ENCODE data around the gene EHMT1.

EHMT1 gene

DNA sequence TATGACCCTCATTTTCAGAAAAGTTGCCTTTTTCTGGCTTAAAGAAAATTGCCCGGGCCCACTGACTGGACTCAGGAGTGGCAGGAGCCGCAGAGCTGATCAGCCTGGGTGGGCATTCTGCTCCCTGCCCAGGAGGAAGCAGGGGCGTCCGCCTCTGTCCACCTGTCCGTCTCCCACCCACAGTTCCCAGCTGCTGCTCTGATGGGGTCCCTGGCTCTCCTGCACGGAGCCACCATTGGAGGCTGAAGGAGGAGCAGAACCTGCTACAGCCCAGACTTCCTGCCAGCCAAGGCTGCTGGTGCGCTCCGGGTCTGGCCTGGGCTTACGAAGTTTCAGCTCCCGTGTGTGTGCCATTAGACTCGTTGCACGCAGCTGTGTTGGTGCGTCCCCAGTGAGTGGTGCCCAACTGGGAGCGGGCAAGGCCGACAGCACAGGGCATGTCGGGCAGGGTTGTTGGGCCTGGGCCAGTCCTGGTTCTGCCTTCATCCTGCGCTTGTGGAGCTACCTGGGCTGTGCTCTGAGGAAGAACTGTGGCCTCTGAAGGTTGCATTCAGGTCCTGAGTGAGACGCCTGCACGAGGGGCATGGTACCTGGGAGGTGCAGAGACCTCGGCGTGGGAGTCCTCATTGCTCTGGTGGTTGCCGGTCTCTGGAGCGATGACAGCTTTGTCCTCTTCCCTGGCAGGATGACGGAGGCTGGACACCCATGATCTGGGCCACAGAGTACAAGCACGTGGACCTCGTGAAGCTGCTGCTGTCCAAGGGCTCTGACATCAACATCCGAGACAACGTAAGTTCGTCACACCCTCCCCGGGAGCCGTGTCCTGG lies 181.6 kb downstream of the EHMT1 start:
- H3K79me2 ChIP-seq (ENCODE audit: insufficient read depth, low read length) = no peaks in the 10 kb centered on the region
- H3K9ac ChIP-seq (ENCODE audit: low read length) = no peak overlapping the region
- TF ChIP-seq, protein P1, sequence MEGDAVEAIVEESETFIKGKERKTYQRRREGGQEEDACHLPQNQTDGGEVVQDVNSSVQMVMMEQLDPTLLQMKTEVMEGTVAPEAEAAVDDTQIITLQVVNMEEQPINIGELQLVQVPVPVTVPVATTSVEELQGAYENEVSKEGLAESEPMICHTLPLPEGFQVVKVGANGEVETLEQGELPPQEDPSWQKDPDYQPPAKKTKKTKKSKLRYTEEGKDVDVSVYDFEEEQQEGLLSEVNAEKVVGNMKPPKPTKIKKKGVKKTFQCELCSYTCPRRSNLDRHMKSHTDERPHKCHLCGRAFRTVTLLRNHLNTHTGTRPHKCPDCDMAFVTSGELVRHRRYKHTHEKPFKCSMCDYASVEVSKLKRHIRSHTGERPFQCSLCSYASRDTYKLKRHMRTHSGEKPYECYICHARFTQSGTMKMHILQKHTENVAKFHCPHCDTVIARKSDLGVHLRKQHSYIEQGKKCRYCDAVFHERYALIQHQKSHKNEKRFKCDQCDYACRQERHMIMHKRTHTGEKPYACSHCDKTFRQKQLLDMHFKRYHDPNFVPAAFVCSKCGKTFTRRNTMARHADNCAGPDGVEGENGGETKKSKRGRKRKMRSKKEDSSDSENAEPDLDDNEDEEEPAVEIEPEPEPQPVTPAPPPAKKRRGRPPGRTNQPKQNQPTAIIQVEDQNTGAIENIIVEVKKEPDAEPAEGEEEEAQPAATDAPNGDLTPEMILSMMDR (IDR thresholded peaks at IDR 0.05; ENCODE audit: insufficient read depth, low read length, poor library complexity, severe bottlenecking) = no peak
- TF ChIP-seq EZH2phosphoT487 (conservative IDR thresholded peaks at IDR 0.05; ENCODE audit: low read length) = no peak
- H3K9me2 ChIP-seq (replicated peaks; ENCODE audit: insufficient read depth, low read length) = no peaks in the 10 kb centered on the region
- no peaks in the 10 kb centered on the region for H3K9me3 ChIP-seq (ENCODE audit: insufficient read depth, low read length)
- no peak overlapping the region for H3K4me2 ChIP-seq (ENCODE audit: low read depth, low read length, poor library complexity, severe bottlenecking)
- H3K27me3 ChIP-seq (ENCODE audit: low read length) = no peaks in the 10 kb centered on the region
- H3K36me3 ChIP-seq (ENCODE audit: low read length) = 0 out of 2 replicates have a peak, but pooled peaks cover 7% of the 10 kb centered on the region
- H3K4me3 ChIP-seq (ENCODE audit: insufficient read depth, low read length, poor library complexity, severe bottlenecking) = no peak overlapping the region
- no peak overlapping the region for H2AFZ ChIP-seq (ENCODE audit: low read depth, low read length, severe bottlenecking)
- H3K27ac ChIP-seq (ENCODE audit: low read depth, low read length) = no peak overlapping the region
- H4K20me1 ChIP-seq (ENCODE audit: low read depth, low read length) = no peaks in the 10 kb centered on the region
- H3F3A ChIP-seq (ENCODE audit: insufficient read depth) = no peaks in the 10 kb centered on the region

DNA sequence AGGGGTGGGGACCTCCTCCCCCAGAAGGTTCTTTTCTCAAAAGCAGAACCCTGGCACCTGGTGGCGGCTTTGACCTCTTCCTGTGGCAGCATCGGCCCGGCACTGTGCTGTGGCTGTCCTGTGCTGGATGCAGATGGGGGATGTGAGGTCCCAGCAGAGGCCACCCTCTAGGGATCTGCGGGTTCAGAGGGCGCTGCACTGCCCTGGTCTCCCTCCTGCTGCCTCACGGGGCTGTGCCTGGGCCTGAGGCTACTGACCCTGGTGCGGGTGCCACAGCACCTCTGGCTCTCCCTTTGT lies 182.2 kb downstream of the EHMT1 start:
- no peak for TF ChIP-seq EZH2phosphoT487 (conservative IDR thresholded peaks at IDR 0.05; ENCODE audit: low read length)
- TF ChIP-seq, protein P1 (IDR thresholded peaks at IDR 0.05; ENCODE audit: insufficient read depth, low read length, poor library complexity, severe bottlenecking) = no peak
- Histone ChIP-seq H3K27ac (ENCODE audit: low read depth, low read length) (no peak overlapping the region), H3K4me2 (ENCODE audit: low read depth, low read length, poor library complexity, severe bottlenecking) (no peak overlapping the region), H3K36me3 (ENCODE audit: low read length) (0 out of 2 replicates have a peak, but pooled peaks cover 4% of the 10 kb centered on the region), H3K79me2 (ENCODE audit: insufficient read depth, low read length) (no peaks in the 10 kb centered on the region), H3K9me3 (ENCODE audit: insufficient read depth, low read length) (no peaks in the 10 kb centered on the region), H4K20me1 (ENCODE audit: low read depth, low read length) (no peaks in the 10 kb centered on the region), H3K27me3 (ENCODE audit: low read length) (no peaks in the 10 kb centered on the region), H3F3A (ENCODE audit: insufficient read depth) (no peaks in the 10 kb centered on the region), H3K4me3 (ENCODE audit: insufficient read depth, low read length, poor library complexity, severe bottlenecking) (no peak overlapping the region), H3K9ac (ENCODE audit: low read length) (no peak overlapping the region), H2AFZ (ENCODE audit: low read depth, low read length, severe bottlenecking) (no peak overlapping the region), H3K9me2 (replicated peaks; ENCODE audit: insufficient read depth, low read length) (no peaks in the 10 kb centered on the region)

DNA sequence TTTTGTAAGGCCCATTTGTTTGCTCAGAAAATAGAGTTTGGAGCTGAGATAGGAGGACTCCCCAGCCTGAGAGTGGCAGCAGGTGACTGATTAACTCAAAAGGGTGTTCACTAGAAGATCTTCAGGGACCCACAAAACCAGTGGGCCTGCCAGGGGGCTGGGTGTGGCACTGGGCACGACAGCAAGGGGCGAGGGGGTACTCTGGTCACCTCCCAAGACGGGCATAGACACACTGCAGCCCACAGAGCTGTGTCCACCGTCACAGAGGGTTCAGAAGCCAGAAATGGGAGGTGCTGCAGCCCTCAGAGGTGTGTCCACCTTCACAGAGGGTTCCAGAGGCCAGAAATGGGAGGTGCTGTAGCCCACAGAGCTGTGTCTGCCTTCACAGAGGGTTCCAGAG lies 183.2 kb downstream of the EHMT1 start:
- Histone ChIP-seq H3F3A (ENCODE audit: insufficient read depth) (no peaks in the 10 kb centered on the region), H3K27ac (ENCODE audit: low read depth, low read length) (no peak overlapping the region), H3K36me3 (ENCODE audit: low read length) (0 out of 2 replicates have a peak, but pooled peaks cover 4% of the 10 kb centered on the region)

More for the DNA sequence above, 183.2 kb downstream of the EHMT1 start:
- TF ChIP-seq EZH2phosphoT487 (conservative IDR thresholded peaks at IDR 0.05; ENCODE audit: low read length) = no peak
- TF ChIP-seq, protein P1 (IDR thresholded peaks at IDR 0.05; ENCODE audit: insufficient read depth, low read length, poor library complexity, severe bottlenecking) = no peak
- H3K9me3 ChIP-seq (ENCODE audit: insufficient read depth, low read length) = no peaks in the 10 kb centered on the region
- no peak overlapping the region for H3K9ac ChIP-seq (ENCODE audit: low read length)
- H3K4me3 ChIP-seq (ENCODE audit: insufficient read depth, low read length, poor library complexity, severe bottlenecking) = no peak overlapping the region
- H3K27me3 ChIP-seq (ENCODE audit: low read length) = no peaks in the 10 kb centered on the region
- H2AFZ ChIP-seq (ENCODE audit: low read depth, low read length, severe bottlenecking) = no peak overlapping the region
- H3K9me2 ChIP-seq (replicated peaks; ENCODE audit: insufficient read depth, low read length) = no peaks in the 10 kb centered on the region
- no peaks in the 10 kb centered on the region for H4K20me1 ChIP-seq (ENCODE audit: low read depth, low read length)
- no peak overlapping the region for H3K4me2 ChIP-seq (ENCODE audit: low read depth, low read length, poor library complexity, severe bottlenecking)
- H3K79me2 ChIP-seq (ENCODE audit: insufficient read depth, low read length) = no peaks in the 10 kb centered on the region

Measured in SU-DHL-6 (cell line).